Activated naive CD8-positive, alpha-beta T cell treated with anti-CD3 and anti-CD28 coated beads, Interleukin-2, amount 50 U/mL, for 24 hours (primary cell): Measurements from ENCODE around the gene FAAP100.
"Not testable (repeated sequence)": the region's sequence is repeated elsewhere in the genome, so short reads cannot be mapped to it uniquely, and the experiment has no call there.

Experiments
- ATAC-seq: fragments of 150-1000 bp; cut with Tn5 transposase; one replicate; pipeline ENCODE4 v1.10.0; 2021
- DNase-seq: peaks from one replicate; pipeline ENCODE4 v3.0.0; 2021
- H3K27ac Mint-ChIP-seq: one replicate; pipeline ENCODE4 v1.8.0; 2021; ENCODE audit warnings: mild to moderate bottlenecking, mixed read lengths
- H3K27me3 Mint-ChIP-seq: one replicate; pipeline ENCODE4 v1.8.0; 2021; ENCODE audit warnings: mixed read lengths
- H3K36me3 Mint-ChIP-seq: one replicate; pipeline ENCODE4 v1.8.0; 2021; ENCODE audit warnings: low read depth, mixed read lengths
- H3K4me1 Mint-ChIP-seq: one replicate; pipeline ENCODE4 v1.8.0; 2021; ENCODE audit warnings: mixed read lengths
- H3K4me3 Mint-ChIP-seq: one replicate; pipeline ENCODE4 v1.8.0; 2021; ENCODE audit warnings: mild to moderate bottlenecking, moderate library complexity, mixed read lengths
- H3K9me3 Mint-ChIP-seq: one replicate; pipeline ENCODE4 v1.8.0; 2021; ENCODE audit warnings: mixed read lengths

FAAP100 gene

GRCh38 chr17:81552244-81553017, at the start of gene FAAP100:
FAAP100 (minus strand) TSS chr17:81552353; CDS start chr17:81552330, 23 bp downstream.
- ATAC-seq (peak; percentile 60), DNase-seq (peak; percentile 85)
- H3K27ac Mint-ChIP-seq, result peak within 1 kb of the TSS; percentile 92
- peaks cover 25% of the 10 kb centered on the region for H3K36me3 Mint-ChIP-seq
- peak within 1 kb of the TSS; percentile 89 for H3K4me3 Mint-ChIP-seq
- no peaks in the 10 kb centered on the region for H3K9me3 Mint-ChIP-seq
- H3K4me1 Mint-ChIP-seq, result peaks cover 41% of the 10 kb centered on the region
- no peaks in the 10 kb centered on the region for H3K27me3 Mint-ChIP-seq

GRCh38 chr17:81601525-81602120, 49.5 kb upstream of the FAAP100 start:
- ATAC-seq (peak; percentile 96), DNase-seq (peak; percentile 23)
- no peaks in the 10 kb centered on the region for H3K9me3 Mint-ChIP-seq
- no peak overlapping the region for H3K27ac Mint-ChIP-seq
- H3K4me1 Mint-ChIP-seq, result peaks cover 9% of the 10 kb centered on the region
- peaks cover 50% of the 10 kb centered on the region for H3K36me3 Mint-ChIP-seq
- H3K4me3 Mint-ChIP-seq, result no peak overlapping the region
- H3K27me3 Mint-ChIP-seq, result no peaks in the 10 kb centered on the region

- Mint-ChIP-seq H3K36me3 (peaks cover 50% of the 10 kb centered on the region), H3K9me3 (no peaks in the 10 kb centered on the region), H3K27ac (no peak overlapping the region), H3K27me3 (no peaks in the 10 kb centered on the region), H3K4me1 (peaks cover 9% of the 10 kb centered on the region), H3K4me3 (no peak overlapping the region)
- DNase-seq, result no peak
- ATAC-seq, result no peak
Measured at GRCh38 chr17:81599719-81600486, 47.8 kb upstream of the FAAP100 start.

GRCh38 chr17:81593105-81593871, 41.1 kb upstream of the FAAP100 start:
- ATAC-seq (no peak), DNase-seq (no peak)
- Mint-ChIP-seq H3K4me3 (no peak overlapping the region), H3K27ac (no peak overlapping the region), H3K9me3 (no peaks in the 10 kb centered on the region), H3K36me3 (peaks cover 47% of the 10 kb centered on the region), H3K27me3 (no peaks in the 10 kb centered on the region), H3K4me1 (peaks cover 3% of the 10 kb centered on the region)

- H3K4me3 Mint-ChIP-seq, result no peak overlapping the region
- H3K27me3 Mint-ChIP-seq, result no peaks in the 10 kb centered on the region
- H3K9me3 Mint-ChIP-seq, result no peaks in the 10 kb centered on the region
- DNase-seq (no peak), ATAC-seq (no peak)
- H3K27ac Mint-ChIP-seq, result no peak overlapping the region
- no peaks in the 10 kb centered on the region for H3K4me1 Mint-ChIP-seq
- peaks cover 47% of the 10 kb centered on the region for H3K36me3 Mint-ChIP-seq
Measured at GRCh38 chr17:81591971-81592370, 39.8 kb upstream of the FAAP100 start.

- ATAC-seq, result no peak
- Mint-ChIP-seq H3K4me1 (no peaks in the 10 kb centered on the region), H3K9me3 (no peaks in the 10 kb centered on the region), H3K4me3 (no peak overlapping the region), H3K27me3 (no peaks in the 10 kb centered on the region), H3K27ac (no peak overlapping the region), H3K36me3 (peaks cover 50% of the 10 kb centered on the region)
- DNase-seq, result no peak
Measured at GRCh38 chr17:81590121-81590520, 38.0 kb upstream of the FAAP100 start.

- peaks cover 50% of the 10 kb centered on the region for H3K36me3 Mint-ChIP-seq
- no peaks in the 10 kb centered on the region for H3K9me3 Mint-ChIP-seq
- no peaks in the 10 kb centered on the region for H3K27me3 Mint-ChIP-seq
- DNase-seq, result no peak
- H3K4me1 Mint-ChIP-seq, result no peaks in the 10 kb centered on the region
- no peak for ATAC-seq
- no peak overlapping the region for H3K27ac Mint-ChIP-seq
- H3K4me3 Mint-ChIP-seq, result no peak overlapping the region
Measured at GRCh38 chr17:81589612-81590011, 37.5 kb upstream of the FAAP100 start.

GRCh38 chr17:81586096-81586495, 33.9 kb upstream of the FAAP100 start:
- DNase-seq (no peak), ATAC-seq (no peak)
- Mint-ChIP-seq H3K27me3 (no peaks in the 10 kb centered on the region), H3K9me3 (no peaks in the 10 kb centered on the region), H3K36me3 (peaks cover 55% of the 10 kb centered on the region), H3K4me1 (no peaks in the 10 kb centered on the region), H3K4me3 (no peak overlapping the region), H3K27ac (no peak overlapping the region)

GRCh38 chr17:81584771-81585170, 32.6 kb upstream of the FAAP100 start:
- not testable (repeated sequence) for H3K27ac Mint-ChIP-seq, H3K27me3 Mint-ChIP-seq, H3K4me3 Mint-ChIP-seq, H3K4me1 Mint-ChIP-seq, DNase-seq, ATAC-seq, H3K9me3 Mint-ChIP-seq
- peaks cover 57% of the 10 kb centered on the region for H3K36me3 Mint-ChIP-seq

- ATAC-seq (no peak), DNase-seq (no peak)
- Mint-ChIP-seq H3K27me3 (no peaks in the 10 kb centered on the region), H3K27ac (no peak overlapping the region), H3K4me3 (no peak overlapping the region), H3K36me3 (peaks cover 59% of the 10 kb centered on the region), H3K4me1 (peaks cover 10% of the 10 kb centered on the region), H3K9me3 (no peaks in the 10 kb centered on the region)
Measured at GRCh38 chr17:81583589-81584342, 31.6 kb upstream of the FAAP100 start.

- Mint-ChIP-seq H3K27ac (no peak overlapping the region), H3K4me1 (peaks cover 16% of the 10 kb centered on the region), H3K9me3 (no peaks in the 10 kb centered on the region), H3K4me3 (no peak overlapping the region), H3K36me3 (peaks cover 55% of the 10 kb centered on the region), H3K27me3 (no peaks in the 10 kb centered on the region)
- ATAC-seq, result no peak
- DNase-seq, result no peak
Measured at GRCh38 chr17:81582749-81583148, 30.6 kb upstream of the FAAP100 start.

- Mint-ChIP-seq H3K36me3 (peaks cover 57% of the 10 kb centered on the region), H3K27me3 (no peaks in the 10 kb centered on the region)
- no peak for DNase-seq
Measured at GRCh38 chr17:81582341-81582740, 30.2 kb upstream of the FAAP100 start.

GRCh38 chr17:81581758-81582157, 29.6 kb upstream of the FAAP100 start:
- H3K36me3 Mint-ChIP-seq, result peaks cover 58% of the 10 kb centered on the region
- H3K4me1 Mint-ChIP-seq, result peaks cover 16% of the 10 kb centered on the region

More at GRCh38 chr17:81582341-81582740, 30.2 kb upstream of the FAAP100 start:
- Mint-ChIP-seq H3K4me1 (peaks cover 16% of the 10 kb centered on the region), H3K27ac (no peak overlapping the region), H3K4me3 (no peak overlapping the region), H3K9me3 (no peaks in the 10 kb centered on the region)
- ATAC-seq, result no peak

GRCh38 chr17:81580481-81580880, 28.3 kb upstream of the FAAP100 start:
- Mint-ChIP-seq H3K4me3 (no peak overlapping the region), H3K9me3 (no peaks in the 10 kb centered on the region), H3K27me3 (no peaks in the 10 kb centered on the region), H3K27ac (no peak overlapping the region), H3K4me1 (peaks cover 16% of the 10 kb centered on the region), H3K36me3 (peaks cover 54% of the 10 kb centered on the region)
- ATAC-seq, result no peak
- no peak for DNase-seq

More at GRCh38 chr17:81581758-81582157, 29.6 kb upstream of the FAAP100 start:
- Mint-ChIP-seq H3K9me3 (no peaks in the 10 kb centered on the region), H3K27ac (no peak overlapping the region), H3K27me3 (no peaks in the 10 kb centered on the region), H3K4me3 (no peak overlapping the region)
- DNase-seq (no peak), ATAC-seq (no peak)
